GM21576 (cell line): ENCODE results near the gene STAP2.

ENCODE experiments used
- ATAC-seq: cut with Tn5 transposase; IDR thresholded peaks from one replicate; pipeline ENCODE4 v1.9.1; 2021; ENCODE audit warnings: mild to moderate bottlenecking, moderate library complexity; ENCODE audit not compliant: unreplicated experiment

STAP2 gene

DNA sequence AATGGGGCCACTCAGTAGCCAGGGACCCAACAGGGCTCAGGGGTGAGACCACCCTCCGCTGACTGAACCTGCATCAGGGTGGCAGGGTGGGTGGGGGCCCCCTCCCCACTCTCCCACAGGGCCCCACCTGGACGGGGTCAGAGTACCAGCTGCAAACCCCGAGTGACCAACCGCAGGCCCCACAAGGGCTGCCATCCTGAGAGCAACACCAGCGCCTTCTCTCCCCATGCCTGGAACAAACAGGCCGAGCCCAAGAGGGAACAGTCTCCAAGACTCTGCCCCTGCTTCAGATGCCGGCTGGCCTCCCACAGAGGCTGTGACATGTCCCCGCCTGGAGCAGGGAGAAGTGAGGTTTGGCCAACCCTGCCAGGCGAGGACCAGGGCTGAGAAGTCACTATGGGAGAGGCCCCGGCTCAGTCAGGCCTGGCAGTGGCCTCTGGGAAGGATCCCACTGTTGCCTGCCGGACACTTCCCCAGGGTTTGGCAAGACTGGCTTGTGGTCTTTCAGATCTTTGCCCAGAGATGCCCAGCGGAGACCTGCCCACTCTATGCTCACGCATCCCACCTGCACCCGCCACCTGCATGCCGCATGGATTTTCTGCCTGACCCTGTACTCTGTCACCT, 31.9 kb upstream of the STAP2 start:
- no peak for ATAC-seq

DNA sequence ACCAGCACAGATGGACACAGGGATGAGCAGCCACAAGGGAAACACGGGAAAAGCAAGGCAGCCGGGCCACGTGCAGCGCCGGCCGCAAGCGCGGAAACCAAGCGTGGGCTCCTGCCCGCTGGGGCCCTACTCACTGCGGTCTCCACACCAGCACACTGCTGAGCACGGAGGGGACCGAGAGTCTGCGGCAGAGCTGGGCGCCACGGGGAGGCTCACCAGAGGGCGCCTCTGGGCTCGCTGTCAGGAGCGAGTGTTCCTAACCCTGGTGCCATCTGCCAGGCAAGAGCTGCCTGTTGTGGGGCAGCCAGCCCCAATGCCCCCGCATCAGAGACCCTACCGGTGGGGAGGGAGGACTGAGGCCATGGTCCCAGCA, 31.2 kb upstream of the STAP2 start:
- no peak for ATAC-seq

DNA sequence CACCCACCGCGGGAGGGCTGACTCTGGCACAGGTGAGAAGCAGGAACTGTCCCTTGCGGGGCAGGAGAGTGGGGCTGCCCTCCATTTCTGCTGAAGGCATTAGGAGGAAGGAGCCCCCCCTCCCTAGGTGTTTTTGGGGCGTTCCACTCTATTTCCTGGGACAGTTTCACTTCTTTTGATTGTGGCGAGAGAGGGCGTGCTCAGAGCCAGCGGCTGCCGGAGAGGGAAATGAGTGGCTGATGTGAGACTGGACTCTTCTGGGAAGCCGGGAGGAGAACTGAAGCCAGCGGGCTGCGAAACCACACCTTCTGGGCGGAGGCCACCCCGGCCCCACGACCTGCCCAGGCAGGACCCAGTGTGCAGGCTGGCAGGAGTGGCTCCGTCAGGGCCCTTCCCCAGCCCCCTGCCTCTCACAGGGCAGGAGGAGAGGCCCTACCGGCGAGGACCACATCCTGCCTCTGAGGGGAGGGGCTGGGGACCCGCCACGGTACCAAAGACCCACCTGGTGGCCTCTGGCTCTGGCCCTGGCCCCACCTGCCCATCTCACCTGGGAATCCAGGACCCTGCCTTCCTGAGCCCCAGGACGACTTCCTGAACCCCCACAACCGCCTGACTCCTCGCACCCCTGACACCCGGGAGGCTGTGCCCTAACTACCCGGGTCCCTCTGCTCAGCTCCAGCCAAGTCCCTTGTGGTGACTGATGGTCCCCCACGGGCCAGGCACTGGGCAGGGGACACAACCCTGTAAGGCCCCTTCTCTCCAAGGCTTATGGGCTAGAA, 30.7 kb upstream of the STAP2 start:
- ATAC-seq: peak; percentile 38

DNA sequence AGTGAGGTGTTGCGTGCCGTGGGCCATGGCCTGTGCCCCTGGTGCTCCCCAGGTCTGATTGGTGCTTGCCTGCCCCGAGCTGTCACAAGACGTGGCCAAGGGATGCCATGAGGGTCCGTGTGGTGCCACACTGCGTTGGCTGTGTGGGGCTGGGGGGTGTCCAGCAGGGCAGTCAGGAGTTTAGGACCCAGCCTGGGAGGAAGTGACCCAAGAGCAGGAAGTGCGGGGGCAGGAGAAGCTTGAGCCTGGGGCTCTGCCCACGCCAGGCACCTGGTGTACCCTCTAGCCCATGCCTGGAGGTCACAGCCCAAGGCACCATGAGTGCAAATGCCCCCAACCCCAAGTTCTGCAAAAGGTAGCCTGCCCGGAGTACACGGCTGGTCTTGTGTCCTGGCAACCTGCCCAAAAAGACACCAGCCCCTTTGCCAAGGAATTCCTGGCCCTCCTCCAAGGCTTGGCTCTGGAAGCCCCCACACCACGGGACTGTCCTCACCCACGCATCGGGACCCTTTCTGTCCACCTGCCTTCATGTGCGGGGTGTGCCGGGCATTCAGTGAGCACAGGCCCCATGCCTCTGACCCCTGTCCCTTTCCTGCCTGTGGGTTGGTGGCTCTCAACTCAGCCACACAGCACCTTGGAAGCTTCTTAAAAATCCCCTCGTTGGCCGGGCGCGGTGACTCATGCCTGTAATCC, 29.6 kb upstream of the STAP2 start:
- no peak for ATAC-seq

DNA sequence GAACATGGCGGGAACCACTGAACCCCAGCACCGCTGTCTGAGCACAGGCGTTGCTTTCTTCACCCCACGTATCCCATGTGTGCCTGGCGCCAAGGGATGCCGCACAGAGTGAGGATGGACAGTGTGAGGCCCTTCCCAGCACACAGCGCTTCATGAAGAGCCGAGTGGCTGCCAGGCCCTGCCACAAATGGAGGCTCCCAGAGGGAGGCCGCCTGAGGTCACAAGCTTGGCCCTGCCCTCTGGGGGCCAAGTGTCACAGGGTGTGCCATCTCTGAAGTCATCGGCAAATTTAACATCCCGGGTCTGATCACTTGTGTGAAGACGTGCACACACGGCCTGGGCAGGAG, 29.1 kb upstream of the STAP2 start:
- no peak for ATAC-seq

DNA sequence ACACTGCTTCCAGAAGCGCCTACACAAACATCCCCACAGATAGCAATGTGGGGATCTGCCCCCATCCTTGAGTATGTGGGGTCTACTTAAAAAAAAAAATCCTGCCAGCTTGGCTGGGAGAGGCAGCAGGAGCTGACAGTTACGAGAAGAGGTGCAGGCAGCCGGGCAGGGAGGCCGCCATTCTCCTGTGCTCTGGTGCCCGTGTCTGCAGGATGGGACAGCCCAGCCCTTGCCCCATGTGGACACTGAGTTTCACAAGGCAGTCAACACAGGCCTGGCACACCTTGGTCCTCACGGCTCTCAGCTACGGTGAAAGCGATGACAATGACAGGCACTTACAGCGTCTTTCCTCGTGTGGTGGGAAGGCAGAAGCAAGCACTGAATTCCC, 28.7 kb upstream of the STAP2 start:
- no peak for ATAC-seq

DNA sequence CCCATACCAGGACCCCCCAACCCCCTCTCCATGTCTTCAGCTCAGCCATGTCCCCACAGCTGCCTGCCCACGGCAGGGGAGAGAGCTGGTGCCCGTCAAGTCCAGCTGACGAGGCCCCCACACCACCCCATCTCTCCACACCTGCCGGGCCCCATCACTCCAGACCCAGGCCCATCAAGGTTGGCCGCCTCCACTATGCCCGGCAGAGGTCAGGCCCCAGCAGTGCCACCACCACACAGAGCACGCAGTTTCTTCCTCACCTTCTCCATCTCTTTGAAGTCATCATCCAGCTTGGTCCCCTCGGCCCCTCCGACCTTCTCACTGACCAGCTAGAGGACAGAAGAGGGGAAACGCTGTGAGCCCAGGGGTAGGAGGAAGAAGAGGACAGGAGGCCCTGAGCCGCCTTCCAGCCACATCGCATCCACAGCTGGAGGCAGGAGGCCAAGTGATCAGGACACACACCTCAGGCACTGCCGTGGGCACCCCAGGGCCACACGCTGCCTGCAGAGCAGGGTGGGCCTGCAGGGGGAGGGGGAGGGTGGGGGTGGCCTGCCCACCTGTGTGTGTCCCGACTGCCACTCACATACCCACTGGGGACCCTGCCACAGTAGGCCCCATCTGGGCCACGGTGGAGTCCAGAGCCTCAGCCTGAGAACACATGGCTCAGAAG, 28.2 kb upstream of the STAP2 start:
- no peak for ATAC-seq

DNA sequence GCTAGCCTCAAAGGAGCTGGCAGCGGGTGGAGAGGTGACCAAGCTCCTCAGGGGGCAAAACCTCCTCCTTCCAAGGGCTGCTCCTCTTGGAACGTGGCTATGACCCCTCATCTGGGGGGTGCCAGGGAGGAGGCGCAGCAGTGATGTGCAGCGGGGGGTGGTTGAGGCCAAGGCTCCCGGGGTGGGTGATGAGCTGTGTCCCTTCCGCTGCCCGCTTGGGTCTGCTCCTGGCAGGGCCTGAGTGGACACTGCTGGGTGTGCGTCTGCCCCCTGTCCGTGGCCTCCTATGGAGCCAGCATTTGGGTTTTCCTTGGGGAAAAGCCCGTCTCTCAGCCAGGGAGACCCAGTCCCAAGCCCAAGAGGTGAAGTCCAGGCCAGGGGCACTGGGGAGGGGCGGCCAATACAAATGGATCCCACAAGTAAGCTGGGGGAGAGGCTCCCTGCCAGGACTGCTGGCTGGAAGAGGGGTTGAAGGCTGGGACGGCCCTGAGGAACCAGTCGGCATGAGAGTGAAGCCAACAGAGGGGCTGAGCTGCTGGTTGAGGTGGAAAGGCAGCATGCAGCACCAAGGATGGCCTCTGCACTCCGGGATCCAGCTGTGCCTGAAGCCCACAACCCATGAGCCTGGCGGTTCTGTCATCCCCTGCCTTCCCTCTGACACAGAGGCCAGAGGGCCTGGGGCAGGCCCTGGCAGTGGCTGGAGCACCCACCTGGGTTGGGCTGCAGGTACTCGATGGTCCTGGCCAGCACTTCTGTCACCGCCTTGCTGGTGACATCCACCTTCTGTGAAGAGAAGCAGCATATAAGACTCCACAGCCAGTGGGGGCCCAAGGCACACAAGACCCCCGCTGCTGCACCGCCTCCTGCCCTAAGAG, 27.4 kb upstream of the STAP2 start:
- no peak for ATAC-seq

DNA sequence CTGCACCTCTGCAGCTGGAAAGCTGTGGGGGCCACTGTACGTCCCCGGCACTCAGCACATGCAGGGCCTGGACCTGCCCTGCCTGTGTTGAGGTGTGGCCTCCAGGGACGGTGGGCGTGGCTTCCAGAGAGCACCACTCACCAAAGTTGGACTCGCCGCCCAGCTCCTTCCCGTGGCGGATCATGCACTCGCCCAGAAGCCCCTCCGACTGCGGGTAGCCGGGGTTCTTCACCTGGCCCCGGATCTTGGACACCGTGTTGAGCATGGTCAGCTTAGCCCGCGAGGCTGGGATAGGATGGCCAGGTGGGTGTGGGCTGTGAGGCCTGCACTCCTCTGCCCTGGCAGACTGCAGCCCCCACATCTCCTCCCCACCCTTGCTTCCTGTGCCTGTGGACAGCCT, 26.7 kb upstream of the STAP2 start:
- no peak for ATAC-seq

DNA sequence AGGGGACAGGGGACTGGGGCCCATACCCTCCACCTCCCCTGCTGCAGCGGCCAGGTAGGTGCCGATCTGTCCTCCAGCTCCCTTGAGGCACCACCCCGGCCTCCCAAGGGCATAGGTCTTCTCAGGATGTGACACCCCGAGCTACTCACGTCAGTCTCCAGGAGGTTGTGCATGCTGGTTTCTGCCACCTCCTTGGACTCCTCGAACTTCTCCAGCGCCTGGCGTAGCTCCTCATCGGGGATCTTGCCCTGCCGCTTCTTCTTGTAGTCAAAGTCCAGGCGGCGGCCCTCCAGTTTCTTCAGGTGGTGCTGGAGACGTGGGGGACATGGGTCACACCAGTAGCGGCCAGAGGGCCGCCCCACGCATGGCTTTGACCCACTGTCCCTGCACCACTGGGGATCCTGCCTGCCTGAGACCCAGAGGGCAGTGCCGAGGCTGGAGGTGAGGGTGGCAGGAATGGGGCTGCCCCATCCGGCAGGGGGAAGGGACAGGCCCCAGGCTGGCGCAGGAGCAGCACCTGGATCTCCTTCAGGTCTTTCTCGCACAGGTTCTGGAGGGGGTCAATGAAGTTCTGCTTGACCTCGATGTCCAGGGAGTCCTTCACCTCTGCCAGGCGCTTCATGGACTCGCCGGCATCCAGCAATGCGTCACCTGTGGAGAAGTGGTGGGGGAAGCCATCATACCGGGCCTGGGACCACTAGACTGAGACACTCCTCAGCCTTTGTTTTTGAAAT, 25.1 kb upstream of the STAP2 start:
- ATAC-seq: no peak

DNA sequence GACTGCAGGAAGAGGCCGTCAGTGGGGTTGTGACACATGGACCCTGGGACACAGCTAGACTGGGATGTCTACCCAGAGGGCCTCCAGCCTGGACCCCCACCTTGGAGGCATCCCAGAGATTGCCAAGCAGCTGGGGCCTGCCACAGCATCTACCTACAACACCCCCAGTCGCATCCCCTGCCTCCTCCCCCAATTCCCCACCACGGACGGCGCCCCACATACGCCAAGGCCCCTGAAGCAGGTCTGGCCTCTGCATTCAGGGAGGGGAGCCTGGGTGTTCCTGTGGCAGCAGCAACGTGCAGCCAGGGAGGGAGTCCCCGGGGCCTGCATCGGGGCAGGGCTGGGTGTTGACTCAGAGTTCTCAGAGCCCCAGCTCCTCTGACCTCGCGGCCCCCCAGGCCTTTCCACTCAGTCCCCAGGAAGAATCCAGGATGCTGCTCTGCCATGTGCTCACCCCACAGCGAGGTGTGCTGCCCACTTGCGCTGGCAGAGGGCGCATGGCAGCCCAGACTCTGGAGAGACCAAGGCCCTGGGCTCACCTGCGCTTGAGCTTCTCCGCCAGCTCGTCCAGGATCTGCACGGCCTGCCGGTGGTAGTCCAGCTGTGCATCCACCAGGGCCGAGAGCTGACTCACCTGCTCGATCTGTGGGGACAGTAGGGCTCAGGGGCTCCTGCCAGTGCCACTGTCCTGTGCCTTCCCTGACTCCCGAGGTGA, 24.4 kb upstream of the STAP2 start:
- no peak for ATAC-seq

DNA sequence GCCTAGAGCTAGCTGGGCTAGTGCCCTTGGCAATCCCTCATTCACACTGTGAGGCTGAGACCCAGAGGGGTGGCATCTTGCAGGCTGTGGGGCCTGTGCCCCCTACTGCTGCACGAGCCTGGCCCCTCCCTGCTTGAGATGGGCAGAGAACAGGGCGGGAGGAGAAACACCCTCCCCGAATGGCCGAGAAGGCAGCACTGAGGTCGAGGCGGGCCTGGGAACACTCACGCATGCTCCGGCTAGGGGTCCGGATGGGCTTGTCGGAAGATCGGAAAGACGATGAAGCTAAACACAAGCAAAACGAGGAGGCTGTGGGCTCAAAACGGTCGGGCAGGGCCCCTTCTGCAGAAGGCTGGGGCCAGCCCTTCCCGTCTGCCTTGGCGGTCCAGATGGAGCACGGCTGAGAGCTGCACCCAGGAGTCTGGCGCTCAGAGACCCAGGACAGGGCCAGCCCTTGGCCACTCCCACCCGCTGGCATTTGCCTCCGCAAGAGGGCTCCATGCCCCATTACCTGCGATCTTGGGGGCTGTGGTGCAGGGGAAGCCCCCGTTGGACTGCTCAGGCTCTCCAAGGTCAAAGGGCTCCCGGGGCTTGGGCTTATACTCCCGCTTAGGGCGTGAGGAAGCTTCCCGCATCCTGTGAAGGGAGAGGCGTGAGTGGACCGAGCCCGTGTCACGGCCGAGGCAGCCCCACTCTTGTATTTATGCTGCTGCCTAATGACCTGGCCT, 23.6 kb upstream of the STAP2 start:
- no peak for ATAC-seq

DNA sequence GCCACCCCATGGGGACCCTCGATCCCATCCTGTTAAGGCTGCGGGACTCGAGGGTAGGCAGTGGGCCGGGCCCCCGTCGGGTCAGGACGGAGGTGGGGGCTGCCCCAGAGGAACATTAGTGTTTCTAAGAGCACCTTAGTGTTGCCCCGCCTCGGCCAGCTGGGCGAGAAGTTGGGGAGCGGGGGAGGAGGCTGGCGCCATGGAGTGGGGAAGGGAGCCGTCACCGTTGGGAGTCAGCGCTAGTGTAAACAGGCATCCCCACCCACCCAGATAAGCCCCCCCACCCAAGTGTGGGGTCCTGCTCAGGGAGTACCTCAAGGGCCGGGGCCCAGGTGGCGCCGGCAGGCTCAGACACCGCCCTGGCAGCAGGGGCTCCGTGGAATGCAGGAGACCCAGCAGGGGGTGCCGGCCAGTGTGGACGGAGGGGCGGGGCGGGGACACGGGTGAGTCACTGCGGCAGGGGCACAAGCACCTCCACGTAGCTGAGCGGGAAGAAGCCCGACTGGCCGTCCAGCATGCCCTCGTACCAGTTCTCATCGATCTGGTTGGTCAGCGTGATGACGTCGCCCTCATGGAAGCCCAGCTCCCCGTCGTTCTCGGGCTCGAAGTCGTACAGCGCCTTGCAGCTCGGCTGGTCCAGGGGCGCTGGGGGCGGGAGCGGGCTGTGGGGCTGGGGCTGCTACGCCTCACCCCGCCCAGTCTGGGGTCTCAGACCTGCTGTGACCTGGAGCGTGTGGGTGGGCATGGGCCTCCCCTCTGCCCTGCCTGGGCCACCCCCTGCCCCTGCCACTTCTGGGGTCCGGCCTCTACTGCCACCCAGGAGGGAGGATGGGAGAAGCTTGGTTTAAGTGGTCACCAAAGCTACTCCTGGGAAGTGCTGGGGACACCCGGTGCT, 22.8 kb upstream of the STAP2 start:
- ATAC-seq: no peak

DNA sequence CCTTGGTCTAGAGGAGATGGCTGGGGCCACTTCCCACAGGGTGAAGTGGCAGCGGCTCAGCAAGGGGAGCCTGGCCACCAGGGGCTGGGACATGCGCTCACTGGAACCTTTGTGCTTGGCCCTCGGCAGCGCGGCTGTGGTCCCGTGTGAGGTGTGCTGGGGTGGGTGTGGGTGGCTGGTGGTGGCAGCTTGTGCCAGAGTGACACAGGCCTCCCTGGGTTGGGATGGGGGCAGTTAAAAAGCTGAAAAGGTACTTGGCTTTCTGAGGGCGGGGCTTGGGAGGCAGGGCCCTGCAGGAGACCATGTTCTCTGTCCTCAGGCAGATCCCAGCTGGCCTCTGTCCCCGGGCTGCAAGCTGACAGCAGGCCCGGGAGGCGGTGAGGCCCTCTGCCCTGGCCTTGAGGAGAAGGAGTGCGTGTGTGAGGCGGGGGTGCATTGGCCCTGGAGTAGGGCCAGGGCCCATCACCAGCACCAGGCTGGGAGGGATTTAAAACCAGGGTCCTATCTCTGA, 22.1 kb upstream of the STAP2 start:
- ATAC-seq: no peak

DNA sequence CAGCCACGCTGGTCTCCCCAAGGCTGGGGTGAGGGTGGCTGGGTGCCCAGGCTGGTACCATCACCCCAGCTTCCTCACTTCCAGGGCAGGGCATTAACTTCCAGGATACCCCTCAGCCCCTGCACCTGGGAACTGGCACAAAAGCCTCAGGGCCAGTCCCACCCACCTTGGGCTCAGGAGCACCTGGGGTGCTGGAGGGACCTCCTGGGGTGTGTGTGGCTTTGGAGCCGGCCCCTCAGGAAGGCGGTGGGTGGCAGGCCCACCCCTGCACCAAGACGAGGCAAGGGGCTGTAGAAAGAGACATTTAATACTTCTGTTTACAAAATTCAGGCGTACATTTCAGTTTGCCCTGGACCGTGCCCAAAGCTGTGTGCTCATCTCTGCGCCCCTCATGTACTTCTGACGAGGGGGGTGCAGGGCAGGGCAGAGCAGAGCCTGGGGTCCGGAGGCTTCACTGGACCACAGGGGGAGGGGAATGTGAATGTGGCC, 21.5 kb upstream of the STAP2 start:
- no peak for ATAC-seq

DNA sequence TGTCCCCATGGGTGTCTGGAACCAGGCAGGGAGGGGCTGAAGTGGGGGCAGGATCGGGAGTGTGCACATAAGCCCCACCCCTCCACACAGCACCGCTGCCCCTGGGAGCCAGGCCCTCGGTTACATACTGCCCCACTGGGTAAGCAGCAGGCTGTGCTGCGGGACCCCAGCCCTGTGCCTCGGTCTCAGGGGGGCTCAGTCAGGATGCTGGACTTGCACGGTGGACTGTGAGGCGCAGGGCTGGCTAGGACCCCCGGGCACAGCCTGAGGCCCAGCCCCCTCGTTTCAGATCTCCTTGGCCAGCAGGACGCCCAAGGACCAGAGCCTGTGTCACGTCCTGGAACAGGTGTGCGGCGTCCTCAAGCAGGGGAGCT, 21.0 kb upstream of the STAP2 start:
- ATAC-seq: no peak
